Fibroblast of peridontal ligament (primary cell): ENCODE measurements around the gene ALPK3.
A peak's percentile ranks its signal among the peaks of the same experiment; 100 is the strongest.

Source experiments
- DNase-seq: peaks from one replicate; pipeline ENCODE4 v3.0.0-alpha.2; 2010; ENCODE audit errors: extremely low read depth

The ALPK3 gene

DNA sequence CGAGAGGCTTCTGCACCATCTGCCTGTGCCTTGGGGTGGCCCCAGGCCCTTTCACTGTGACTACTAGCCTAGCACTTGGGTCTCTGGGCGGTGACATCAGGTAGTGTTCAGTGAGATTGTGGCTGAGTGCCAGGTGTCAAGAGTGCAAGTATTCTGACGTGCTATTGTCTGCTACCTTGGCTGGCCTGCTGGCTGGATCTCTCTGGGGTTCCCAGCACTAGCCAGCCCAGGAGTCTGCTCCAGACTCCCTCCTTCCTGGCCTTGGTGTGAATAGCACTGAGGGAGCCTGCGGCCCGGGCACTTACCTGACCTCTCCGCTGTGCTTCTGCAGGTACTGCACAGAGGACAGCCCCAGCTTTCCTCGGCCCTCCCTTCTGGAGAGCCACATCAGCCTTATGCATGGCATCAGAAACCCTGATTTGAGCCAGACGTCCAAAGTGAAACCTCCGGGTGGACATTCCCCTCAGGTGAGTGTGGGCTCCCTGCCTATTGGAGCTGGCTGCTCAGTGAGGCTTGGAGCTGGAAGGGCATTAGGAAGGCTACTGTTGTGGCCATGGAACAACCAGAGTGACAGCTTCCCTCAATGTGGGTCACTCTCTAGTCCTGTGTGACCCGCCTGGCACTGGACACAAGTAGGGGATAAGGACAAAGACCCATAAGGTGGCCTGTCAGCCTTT lies 17.5 kb upstream of the ALPK3 start:
- no peak for DNase-seq

DNA sequence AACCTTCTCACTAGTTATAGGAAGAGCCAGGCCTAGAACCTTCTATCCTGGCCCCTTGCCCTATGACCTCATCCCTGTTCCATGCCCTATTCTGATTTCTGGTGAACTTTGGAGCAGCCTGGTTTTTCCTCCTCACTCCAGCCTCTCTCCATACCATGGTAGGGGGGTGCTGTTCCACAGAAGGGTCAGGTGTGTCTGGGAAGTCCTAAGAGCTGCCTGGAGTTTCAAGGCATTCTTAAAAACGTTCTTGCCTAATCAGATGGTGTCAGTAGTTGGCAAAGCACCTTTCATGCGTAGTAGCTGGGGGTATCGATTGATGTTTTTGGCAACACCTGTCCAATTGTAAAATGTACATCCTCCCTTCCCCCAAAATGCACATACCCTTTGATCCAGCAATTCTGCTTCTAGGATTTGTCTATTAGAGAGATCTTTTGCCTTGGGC lies 16.8 kb upstream of the ALPK3 start:
- DNase-seq: no peak

DNA sequence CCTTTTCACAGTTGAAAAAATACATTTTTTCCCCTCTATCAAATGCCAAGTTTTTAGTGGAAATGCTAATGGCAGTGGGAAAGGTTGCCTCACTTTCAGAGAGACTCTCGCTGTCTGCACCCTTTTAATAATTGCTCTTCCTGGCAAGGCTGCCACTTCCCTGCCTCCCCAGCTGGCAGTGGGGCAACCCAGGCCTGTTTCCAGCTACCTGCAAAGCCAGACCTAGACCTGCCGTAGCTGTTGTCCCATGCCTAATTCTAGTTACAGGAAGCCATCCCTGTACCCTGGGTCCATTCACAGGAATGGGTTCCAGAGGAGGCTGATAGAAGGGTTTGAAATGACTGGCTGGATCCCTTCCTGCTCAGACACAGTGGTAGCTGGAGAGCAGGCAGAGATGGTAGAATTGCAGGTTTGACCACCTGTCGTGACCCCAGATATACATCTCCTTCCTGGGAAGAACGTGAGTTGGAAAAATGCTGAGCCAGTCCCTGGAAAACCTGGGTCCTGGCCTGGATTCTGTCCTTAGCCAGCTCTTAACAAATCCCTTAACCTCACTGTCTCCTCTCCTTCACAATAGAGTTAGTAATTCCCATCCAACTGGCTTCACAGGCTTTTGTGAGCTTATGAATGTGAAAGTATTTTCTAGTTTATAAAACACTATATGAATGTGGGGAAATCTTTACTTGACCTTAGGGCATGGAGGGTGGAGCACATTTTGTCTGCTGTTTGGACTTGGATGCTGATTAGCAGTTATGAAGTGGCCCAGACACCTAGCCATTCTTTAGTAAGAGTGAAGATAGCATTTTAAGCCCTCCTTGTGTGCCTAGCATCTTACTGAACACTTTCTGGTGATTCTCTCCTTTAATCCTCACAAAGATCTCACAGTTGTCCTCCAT lies 12.9 kb upstream of the ALPK3 start:
- DNase-seq: no peak

DNA sequence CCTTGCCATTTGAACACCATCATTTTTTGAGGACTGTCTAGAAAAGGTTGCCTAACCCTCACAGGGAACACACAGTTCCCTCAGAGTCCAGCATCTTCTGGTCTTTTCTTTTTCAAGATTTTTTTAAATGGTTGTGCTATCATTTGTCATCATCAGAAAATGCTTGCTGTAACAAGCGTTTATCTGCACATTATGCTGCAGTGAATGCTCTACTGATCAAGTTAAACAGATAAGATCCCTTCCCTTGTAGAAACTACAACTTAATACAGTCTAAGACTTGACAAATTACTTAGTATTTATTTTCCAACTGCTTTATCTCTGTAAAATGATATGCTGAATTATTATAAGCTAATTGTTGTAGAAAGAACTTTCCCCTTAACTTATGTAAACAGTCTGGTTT lies 11.9 kb upstream of the ALPK3 start:
- no peak for DNase-seq

DNA sequence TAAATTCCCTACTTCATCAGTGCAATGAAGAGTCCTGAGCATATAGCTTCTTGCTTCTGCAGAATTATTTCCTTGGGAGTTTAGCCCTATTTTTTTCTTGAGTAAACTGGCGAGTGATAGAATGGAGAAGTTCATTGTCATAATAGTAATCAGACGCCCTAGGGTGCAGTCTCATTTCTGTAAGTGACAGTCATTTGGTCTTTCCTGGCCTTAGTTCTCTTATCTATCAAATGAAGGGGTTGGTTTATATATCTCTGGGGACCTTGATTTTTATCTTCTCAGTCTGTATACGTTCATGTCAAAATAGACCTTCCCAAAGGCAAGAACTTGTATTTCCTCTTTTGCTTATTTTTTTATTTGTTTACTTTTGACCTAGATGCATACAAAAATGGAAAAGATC lies 9.9 kb upstream of the ALPK3 start:
- no peak for DNase-seq

DNA sequence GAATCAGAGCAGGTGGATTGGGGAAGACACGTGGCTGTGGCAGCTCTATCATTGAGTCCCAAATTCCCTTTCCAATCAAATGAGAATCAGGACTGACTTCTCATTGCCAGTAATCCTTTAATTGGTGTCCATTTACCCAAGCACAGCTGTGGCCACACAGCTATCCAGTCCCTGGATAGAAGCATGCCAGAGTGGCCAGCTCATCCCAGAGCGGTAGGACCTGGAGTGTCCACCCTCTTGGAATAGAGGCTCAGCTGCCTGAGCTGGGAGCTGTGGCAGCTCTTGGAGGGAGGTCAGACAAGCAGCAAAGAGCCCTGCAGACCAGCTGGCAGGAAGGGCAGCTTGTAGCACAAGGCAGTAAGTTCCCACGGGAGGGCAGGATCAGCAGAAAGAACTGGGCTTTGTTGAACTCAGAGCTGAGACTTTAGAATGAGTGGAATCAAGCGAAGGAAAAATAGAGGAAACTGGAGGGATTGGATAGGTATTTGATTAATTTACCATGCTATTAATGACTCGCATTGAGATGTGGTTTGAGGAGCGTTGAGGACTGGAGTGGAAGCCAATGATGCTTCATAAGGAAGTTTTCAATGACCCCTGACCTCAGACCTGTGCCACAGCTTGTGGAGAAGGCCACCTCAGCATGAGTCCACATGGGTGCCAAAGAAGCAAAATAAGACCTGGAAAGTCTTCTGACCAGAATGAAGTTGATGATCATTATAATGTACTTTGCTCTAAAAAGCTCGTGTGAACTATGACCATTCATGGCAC lies 6.9 kb upstream of the ALPK3 start:
- DNase-seq: peak; percentile 27

DNA sequence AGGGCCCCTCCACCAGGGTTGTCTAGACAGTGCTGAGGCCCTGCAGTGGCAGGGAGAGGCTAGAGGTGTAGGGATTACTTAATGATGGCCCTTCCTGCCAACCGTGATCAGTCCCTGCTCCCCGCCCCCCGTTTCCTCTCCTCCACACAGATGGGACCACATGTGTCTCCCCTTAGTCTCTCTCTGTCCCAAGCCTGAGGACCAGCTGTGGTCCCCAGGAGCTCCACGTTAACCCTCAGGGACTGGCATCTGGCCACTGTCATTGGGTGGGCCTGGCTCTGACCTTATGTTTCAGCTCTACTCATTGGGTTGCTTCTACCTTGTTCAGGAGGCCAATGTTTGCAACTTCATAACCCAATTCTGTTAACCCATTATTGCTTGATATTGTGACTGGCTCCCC lies 6.0 kb upstream of the ALPK3 start:
- no peak for DNase-seq

DNA sequence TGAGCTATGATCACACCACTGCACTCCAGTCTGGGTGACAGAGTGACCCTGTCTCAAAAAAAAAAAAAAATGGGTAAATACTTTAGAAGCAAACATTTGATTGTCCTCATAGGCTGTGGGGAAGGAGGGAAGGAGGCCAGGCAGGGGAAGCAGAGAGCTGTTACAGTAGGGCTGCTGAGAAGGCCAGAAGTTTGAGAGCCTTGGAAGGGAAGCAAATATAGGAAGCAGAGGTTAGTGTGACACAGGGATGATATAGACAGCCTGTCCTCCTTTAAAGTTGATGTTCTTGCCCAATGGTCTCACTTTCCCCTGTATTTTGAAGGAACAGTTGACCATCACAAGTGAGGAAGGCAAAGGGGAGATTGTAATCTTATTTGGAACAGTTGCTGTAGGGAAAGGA lies 5.3 kb upstream of the ALPK3 start:
- DNase-seq: no peak

DNA sequence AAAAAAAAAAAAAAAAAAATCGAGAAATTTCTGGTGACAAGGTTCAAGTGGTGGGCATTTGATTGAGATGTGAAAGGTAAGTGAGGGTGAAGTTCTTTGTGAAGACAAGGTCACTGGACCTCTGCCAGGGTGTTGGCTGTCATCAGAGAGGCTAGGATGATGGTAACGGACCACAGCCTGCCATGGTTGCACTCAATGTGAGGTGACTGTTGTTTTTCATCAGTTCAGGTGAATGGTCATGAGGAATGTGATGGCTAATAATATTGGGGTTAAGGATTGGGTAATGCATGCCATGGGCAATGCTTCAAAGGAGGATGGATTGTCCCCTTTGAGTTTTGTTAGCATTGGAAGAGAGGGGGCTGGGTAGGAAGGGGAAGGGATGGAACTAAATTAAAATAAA lies 4.3 kb upstream of the ALPK3 start:
- no peak for DNase-seq

DNA sequence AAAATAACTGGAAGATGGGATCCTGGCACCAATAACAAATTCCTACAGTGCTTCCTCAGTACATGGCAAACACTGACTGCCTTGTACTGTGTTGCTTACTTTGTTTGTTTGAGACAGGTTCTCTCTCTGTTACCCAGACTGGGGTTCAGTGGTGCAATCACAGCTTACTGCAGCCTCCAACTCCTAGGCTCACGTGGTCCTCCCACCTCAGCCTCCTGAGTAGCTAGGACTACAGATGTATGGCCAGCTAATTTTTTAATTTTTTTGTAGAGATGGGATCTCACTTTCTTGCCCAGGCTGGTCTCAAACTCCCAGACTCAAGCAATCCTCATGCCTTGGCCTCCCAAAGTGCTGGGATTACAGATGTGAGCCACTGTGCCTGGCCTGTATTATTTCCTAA lies 3.7 kb upstream of the ALPK3 start:
- DNase-seq: no peak

DNA sequence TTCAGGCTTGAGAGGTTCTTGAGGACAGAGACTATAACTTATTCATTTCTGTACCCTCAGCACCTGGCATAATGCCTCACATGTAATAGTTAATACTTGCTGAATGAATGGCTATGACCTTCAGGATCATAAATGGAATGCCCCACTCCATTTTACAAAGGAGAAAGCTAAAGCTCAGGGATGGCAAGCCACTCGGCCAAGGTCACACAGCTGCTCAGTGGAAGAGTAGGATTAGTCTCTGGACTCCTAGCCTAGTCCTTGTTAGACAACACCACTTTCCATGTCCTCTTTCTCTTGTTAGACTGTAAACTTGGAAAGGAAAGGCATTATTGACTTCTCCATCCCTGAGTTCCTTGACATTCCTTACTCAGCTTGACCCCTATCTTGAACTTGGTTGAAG lies 3.2 kb upstream of the ALPK3 start:
- DNase-seq: no peak

DNA sequence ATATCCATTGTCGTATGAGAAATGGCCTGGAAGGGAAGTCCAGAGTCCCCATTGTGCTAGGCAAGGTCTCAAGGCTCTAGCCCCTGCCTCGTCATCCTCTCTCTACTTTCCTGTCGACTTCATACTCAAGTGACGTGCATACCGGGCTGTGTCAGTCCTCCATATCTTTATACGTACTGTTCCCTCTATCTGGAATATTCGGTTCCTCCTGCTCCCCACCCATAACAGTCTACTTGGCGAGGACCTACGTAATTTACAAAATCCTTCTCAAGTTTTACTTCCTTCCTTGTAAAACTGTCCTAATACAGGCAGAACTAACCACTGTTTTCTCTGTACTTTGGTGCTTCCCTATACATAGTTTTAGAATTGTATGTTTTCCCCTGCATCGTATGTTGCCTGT lies 2.2 kb upstream of the ALPK3 start:
- no peak for DNase-seq

DNA sequence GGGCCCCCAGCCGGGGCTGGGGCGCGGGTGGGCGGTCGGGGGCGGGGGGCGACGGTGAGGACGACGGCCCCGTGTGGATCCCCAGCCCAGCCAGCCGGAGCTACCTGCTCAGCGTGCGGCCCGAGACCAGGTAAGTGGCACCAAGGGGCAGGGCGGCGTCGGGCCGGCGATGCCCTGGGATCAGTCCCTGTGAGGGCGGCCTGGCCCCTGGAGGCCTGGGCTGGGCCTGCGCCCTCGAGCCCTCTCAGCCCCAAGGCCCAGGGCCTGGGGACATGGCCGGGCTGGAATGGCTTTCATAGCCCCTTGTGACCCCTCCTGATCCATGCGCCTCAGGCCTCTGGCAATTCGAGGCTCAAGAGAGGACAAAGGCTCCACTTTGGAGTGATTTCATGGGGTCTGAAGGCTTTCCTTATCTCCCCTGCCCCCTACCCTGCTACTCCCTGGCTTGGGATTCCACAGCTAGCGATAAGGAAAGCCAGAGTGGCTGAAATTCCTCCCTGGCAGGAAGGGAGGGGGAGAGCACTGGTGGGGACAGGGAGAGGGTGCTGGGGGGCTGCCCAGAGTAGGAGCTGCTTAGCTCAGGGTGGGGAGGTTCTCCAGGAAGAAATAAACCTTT lies 418 bp downstream of the ALPK3 start:
- no peak for DNase-seq

DNA sequence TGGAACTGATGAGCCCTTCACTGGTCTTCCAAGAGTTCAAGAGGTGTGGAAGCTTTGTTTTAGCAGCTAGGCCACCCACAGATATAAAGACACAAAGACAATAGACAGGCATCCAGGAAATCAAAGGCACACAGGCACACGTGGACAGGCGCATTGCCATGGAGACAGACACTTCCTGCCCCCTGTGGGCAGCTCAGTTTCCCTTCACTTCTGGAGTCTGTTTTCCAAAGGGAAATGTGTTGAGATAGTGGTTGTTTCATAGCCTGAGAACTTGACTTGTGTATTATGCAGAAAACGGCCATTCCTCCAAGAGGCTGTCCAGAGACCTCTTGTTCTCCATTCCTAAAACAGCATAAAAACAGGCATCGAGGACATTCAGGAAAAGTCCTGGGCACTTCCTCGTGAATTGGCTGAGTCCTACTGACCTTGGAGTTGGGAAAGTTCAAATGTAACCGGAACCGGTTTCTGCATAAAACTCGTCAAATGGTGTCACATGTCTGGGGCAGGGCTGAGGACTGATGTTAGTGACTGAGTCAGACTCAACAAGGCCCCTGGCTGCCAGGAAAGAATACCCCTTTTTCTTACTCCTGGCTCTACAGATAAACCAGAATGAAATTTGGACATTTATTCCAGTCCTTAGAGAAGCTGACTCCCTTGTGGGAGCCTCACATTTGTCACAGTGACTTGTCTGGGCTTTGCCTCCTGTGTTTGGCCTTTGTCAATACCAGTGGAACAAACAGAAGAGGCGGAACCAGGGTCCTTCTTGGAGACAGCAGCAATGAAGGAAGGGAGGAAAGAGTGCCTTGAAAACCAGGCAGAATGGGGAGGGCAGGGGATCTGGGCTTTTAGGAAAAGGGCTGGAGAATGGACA lies 1.3 kb downstream of the ALPK3 start:
- DNase-seq: no peak

DNA sequence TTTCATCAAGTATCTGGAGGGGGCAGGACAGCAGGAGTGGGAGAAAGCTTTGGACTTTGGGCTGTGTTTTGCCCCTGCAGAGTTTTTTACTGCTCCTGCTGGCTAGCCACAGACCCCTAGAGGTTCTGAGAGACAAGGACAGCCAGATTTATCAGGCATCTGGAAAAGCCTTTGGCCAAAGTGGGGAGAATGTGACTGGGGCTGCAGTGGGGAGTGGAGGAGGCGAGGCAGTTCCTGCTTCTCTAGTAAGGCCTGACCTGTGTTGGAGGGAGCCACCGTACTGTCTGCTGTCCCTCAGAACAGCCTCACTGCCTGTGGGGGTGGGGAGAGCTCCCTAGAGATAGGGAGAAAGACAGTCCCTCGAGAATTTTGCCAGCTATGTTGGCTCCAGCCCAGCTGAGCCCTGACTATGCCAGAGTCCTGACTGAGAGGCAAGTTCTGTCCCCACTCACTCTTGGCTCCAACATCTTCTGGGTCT lies 2.2 kb downstream of the ALPK3 start:
- no peak for DNase-seq

DNA sequence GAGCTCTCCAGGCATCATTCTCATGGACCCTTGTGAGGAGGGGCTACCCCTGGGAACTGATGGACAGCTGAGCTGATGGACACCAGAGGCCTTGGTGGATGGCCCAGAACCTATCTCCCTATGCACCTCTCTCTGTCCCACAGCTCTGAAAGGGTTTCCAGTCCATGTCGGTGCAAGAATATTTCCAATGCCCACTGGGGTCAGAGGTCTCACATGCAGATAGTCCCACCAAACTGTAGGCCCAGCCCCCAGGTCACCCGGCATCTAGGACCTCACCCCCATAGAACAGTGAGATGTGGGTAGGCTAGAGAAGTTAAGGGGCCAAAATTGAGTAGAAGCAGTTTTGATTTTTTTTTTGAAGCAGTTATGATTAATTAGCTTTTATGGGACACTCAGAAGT lies 2.6 kb downstream of the ALPK3 start:
- DNase-seq: no peak

DNA sequence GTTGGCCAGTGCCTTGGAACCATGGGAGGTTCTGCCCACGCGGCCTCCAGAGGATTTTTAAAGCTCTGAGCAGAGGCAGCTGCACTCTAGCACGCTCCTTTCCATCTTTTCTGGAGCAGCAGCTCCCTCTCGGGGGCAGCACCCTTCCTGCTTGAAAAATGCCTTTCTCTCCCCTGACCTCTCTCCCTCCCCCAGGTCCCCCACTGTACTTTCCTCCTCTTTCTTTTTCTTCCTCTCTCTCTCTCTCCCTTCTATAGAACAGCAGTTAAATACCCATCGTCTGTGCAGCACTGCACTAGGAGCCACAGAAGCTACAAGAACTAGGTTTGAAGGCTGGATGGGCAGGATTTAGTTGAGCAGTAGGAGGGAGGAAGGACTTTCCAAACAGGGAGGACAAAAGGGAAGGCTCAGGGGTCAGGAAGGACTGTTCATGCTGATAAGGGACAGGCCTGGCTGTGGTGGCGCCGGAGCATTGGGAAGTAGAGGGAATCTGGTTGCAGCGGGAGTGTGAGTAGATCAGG lies 4.4 kb downstream of the ALPK3 start:
- no peak for DNase-seq

DNA sequence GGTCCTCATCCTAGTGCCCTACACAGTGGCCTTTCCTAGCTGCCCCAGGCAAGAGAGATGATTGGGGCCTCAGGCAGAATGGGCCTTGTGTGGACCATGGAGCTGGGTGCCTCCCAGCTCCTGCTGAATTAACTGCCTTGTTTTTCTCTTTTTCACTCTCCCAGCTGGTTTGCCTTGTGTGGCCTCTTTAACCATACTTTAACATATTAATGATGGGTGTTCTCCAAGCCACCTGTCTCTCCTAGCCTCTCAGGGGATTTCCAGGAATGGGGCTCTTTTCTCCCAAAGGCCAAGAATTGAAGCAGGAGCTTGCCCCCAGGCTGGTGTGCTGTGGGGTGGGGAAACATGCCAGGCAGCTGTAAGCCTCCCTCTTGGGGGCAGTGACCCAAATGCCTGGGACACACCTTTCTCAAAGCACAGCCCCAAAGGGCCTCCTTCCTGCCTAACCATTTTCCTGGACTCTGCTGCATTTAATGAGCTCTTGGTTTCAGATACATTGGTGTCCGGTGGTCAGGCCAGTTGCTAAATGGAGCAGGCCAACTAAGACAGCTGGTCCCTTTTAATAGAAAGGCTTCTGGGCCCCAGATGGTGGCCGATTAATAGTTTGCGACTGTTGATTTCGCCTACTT lies 5.6 kb downstream of the ALPK3 start:
- DNase-seq: no peak

DNA sequence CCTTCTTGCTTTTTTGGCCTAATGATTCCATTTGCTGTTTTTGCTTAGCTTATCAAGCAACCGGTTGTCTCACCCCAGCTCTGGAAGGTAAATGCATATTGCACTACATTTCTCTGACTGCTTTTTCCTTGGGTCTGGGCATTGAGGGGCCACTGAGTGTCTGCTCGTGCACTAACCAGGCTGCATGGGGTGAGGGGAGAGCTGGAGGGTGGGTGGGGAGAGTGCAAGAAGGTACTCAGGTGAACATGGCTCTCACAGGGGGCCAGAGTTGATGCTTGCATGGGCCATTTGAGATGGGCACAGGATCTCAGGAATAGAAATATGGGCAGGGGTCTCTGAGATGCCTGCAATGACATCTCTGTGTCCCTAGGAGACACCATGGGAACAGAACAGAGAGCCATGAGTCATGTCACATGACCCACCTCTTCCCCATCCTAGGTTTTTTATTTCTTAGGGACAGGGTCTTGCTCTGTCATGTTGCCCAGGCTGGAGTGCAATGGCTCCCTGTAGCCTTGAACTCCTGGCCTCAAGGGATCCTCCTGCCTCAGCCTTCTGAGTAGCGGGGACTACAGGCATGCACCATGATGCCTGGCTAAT lies 6.2 kb downstream of the ALPK3 start:
- DNase-seq: no peak
